ENCODE data around the gene SFMBT1.

The SFMBT1 gene

GRCh38 chr3:53028641-53029040 lies 17.2 kb downstream of the SFMBT1 start:
- DNase-seq (ENCODE audit: low read depth), result no peak
- H3K4me3 ChIP-seq (ENCODE audit: control insufficient read depth, low read depth, low read length), result no peak overlapping the region
- no peak for TF ChIP-seq CTCF (conservative IDR thresholded peaks at IDR 0.05; ENCODE audit: control insufficient read depth, insufficient read depth, low read depth, low read length)

- no peak for TF ChIP-seq CTCF (conservative IDR thresholded peaks at IDR 0.05; ENCODE audit: control insufficient read depth, insufficient read depth, low read depth, low read length)
- H3K4me3 ChIP-seq (ENCODE audit: control insufficient read depth, low read depth, low read length), result no peak overlapping the region
- no peak for DNase-seq (ENCODE audit: low read depth)
Measured at GRCh38 chr3:53027254-53027844, 18.5 kb downstream of the SFMBT1 start.

GRCh38 chr3:53026382-53027162 lies 19.3 kb downstream of the SFMBT1 start:
- DNase-seq (ENCODE audit: low read depth), result no peak
- H3K4me3 ChIP-seq (ENCODE audit: control insufficient read depth, low read depth, low read length), result no peak overlapping the region
- no peak for TF ChIP-seq CTCF (conservative IDR thresholded peaks at IDR 0.05; ENCODE audit: control insufficient read depth, insufficient read depth, low read depth, low read length)

- no peak overlapping the region for H3K4me3 ChIP-seq (ENCODE audit: control insufficient read depth, low read depth, low read length)
- no peak for DNase-seq (ENCODE audit: low read depth)
- TF ChIP-seq CTCF (conservative IDR thresholded peaks at IDR 0.05; ENCODE audit: control insufficient read depth, insufficient read depth, low read depth, low read length), result no peak
Measured at GRCh38 chr3:53024315-53024714, 21.6 kb downstream of the SFMBT1 start.

- TF ChIP-seq CTCF (conservative IDR thresholded peaks at IDR 0.05; ENCODE audit: control insufficient read depth, insufficient read depth, low read depth, low read length), result no peak
- DNase-seq (ENCODE audit: low read depth), result no peak
- H3K4me3 ChIP-seq (ENCODE audit: control insufficient read depth, low read depth, low read length), result no peak overlapping the region
Measured at GRCh38 chr3:53023072-53023823, 22.6 kb downstream of the SFMBT1 start.

- no peak overlapping the region for H3K4me3 ChIP-seq (ENCODE audit: control insufficient read depth, low read depth, low read length)
- TF ChIP-seq CTCF (conservative IDR thresholded peaks at IDR 0.05; ENCODE audit: control insufficient read depth, insufficient read depth, low read depth, low read length), result no peak
- no peak for DNase-seq (ENCODE audit: low read depth)
Measured at GRCh38 chr3:53022647-53023046, 23.2 kb downstream of the SFMBT1 start.
